Aorta (tissue), 5 donors: ENCODE measurements around the gene KRT80. TPM values are rescaled to one million over a fixed set of nuclear protein-coding genes. Genes with fewer than 3 reads are reported as not detected.

Experiments
- ATAC-seq: fragments of 200-7000 bp; cut with Tn5 transposase; one replicate; pipeline ENCODE4 v1.9.1; 2022; ENCODE audit warnings: moderate library complexity; ENCODE audit not compliant: low FRiP score
- DNase-seq, 2 donors: peaks; one replicate each; pipeline ENCODE4 v3.0.0-alpha.2; 2020
- H3K27ac ChIP-seq, 2 donors: one replicate each; pipeline ENCODE4 v1.5.1; 2013; ENCODE audit warnings: low read length in 2 of 2, mild to moderate bottlenecking in 2 of 2, moderate library complexity in 2 of 2, control low read depth in 1 of 2, inconsistent platforms in 1 of 2, low read depth in 1 of 2
- H3K27me3 ChIP-seq, 2 donors: one replicate each; pipeline ENCODE4 v1.6.1; 2013; ENCODE audit warnings: control low read depth in 1 of 2, low read length in 1 of 2, mild to moderate bottlenecking in 1 of 2, moderate library complexity in 1 of 2; ENCODE audit not compliant: insufficient read depth in 2 of 2, control insufficient read depth in 1 of 2
- H3K36me3 ChIP-seq, 2 donors: one replicate each; pipeline ENCODE4 v1.6.1; 2013; ENCODE audit warnings: control low read depth in 1 of 2, low read length in 1 of 2, mild to moderate bottlenecking in 1 of 2; ENCODE audit not compliant: insufficient read depth in 2 of 2, control insufficient read depth in 1 of 2
- H3K4me1 ChIP-seq, 2 donors: one replicate each; pipeline ENCODE4 v1.6.1; 2013; ENCODE audit warnings: low read length in 2 of 2, control low read depth in 1 of 2, mild to moderate bottlenecking in 1 of 2, moderate library complexity in 1 of 2; ENCODE audit not compliant: insufficient read depth in 2 of 2, control insufficient read depth in 1 of 2
- H3K4me3 ChIP-seq, 2 donors: one replicate each; pipeline ENCODE4 v1.5.1; 2013; ENCODE audit warnings: low read length in 2 of 2, control low read depth in 1 of 2, mild to moderate bottlenecking in 1 of 2
- H3K9me3 ChIP-seq: one replicate; pipeline ENCODE4 v1.6.1; 2013; ENCODE audit warnings: mild to moderate bottlenecking, low read length; ENCODE audit not compliant: control insufficient read depth
- WGBS, 2 donors: extraction: QIAGEN DNeasy Blood & Tissue Kit; methylation state at CpG; one replicate each; pipeline ENCODE4 v1.1.7; 2013; 5-methylcytosine and 5-hydroxymethylcytosine counted together
- intact Hi-C, 2 donors: fragments of 100-400 bp; cut with DNase I; formaldehyde crosslinking; loops; one replicate each; pipeline versions ENCODE4 v1.14.2 to v1.15.0; 2022
- polyA plus RNA-seq, 2 donors: library from polyadenylated mRNA; stranded (reverse); fragments of 200-250 nt; gene quantifications; one replicate each; pipeline ENCODE4 v1.2.3, GENCODE V29; 2013
- total RNA-seq, 2 donors: library from RNA; stranded (reverse); fragmentation: NEBNext Ultra II Directional; extraction: Animal tissue kit (Norgen Biotek cat#: 25700); gene quantifications; one replicate each; pipeline ENCODE4 v1.2.1, GENCODE V29; 2021
- donor health status: healthy with polysubstance abuse.
- donor health status: Bipolar disorder and iron deficiency.
- donor health status: DM: no; HTN: no; CAD: no.
- donor health status: DM: no; HTN: no; CAD: no.
- donor health status: DM: yes; HTN: yes; CAD: no.

The KRT80 gene
- total and polyA plus RNA-seq, 4 donors = 0.12 to 0.71 (median 0.20) TPM; not detected in 1

DNA sequence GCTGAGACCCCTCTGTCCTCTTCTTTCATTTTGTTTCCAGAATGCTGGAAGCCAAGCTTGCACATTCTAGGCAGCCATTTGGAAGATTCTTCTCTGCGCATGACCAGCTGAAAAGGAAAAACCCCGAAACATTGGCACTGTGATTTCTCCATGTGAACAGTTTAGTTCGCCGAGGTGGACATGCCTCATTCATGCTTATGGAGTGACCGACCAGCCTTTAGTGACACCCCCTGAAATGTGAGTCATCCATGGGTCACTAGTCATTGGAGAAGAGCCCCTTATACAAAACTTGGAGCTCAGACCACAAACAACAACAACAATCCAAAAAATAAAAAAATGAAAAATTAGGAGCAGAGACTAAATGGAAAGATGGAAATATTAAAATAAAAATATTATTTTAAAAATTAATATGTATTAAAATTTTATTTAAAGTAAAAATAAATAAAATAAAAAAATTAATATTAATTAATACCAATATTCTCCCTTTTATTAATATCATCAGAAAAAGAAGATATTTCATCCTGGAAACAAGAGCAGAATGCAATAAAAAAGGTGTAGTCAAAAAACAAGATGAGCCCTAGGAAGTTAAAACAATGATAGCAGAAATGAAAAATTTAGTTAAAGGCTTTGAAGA, 31.7 kb upstream of the KRT80 start:
- WGBS, 2 donors = 91 to 93% methylated on average over 5 of the region's 5 CpGs
- H3K27me3 ChIP-seq = no peaks in the 10 kb centered on the region
- DNase-seq (no peak), ATAC-seq (no peak)
- no peaks in the 10 kb centered on the region for H3K36me3 ChIP-seq
- H3K9me3 ChIP-seq = no peaks in the 10 kb centered on the region
- intact Hi-C loops = no loop called here
- H3K27ac ChIP-seq = peak overlapping the region in 1 of 2 donors; percentile 8
- no peak overlapping the region for H3K4me3 ChIP-seq
- H3K4me1 ChIP-seq = peaks cover 0 to 3% of the 10 kb centered on the region in 2 donors

DNA sequence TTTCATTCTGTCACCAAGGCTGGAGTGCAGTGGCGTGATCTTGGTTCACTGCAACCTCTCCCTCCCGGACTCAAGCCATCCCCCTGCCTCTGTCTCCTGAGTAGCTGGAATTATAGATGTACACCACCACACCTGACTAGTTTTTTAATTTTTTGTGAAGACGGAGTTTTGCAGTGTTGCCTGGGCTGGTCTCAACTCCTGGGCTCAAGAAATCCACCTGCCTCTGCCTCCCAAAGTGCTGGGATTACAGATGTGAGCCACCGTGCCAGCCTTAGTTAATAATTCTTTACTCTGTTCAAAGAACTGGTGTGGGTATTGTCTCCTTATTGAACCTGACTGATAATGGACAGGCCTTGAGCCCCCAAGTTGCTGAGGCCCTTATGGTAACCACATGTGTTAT, 30.9 kb upstream of the KRT80 start:
- no peaks in the 10 kb centered on the region for H3K36me3 ChIP-seq
- intact Hi-C loops = no loop called here
- H3K4me3 ChIP-seq = no peak overlapping the region
- ATAC-seq (no peak), DNase-seq (no peak)
- 94 to 96% methylated on average over 4 of the region's 4 CpGs for WGBS, 2 donors
- peak overlapping the region in 1 of 2 donors; percentile 61 for H3K27ac ChIP-seq
- H3K27me3 ChIP-seq = no peaks in the 10 kb centered on the region
- peaks cover 0 to 3% of the 10 kb centered on the region in 2 donors for H3K4me1 ChIP-seq
- H3K9me3 ChIP-seq = no peaks in the 10 kb centered on the region

DNA sequence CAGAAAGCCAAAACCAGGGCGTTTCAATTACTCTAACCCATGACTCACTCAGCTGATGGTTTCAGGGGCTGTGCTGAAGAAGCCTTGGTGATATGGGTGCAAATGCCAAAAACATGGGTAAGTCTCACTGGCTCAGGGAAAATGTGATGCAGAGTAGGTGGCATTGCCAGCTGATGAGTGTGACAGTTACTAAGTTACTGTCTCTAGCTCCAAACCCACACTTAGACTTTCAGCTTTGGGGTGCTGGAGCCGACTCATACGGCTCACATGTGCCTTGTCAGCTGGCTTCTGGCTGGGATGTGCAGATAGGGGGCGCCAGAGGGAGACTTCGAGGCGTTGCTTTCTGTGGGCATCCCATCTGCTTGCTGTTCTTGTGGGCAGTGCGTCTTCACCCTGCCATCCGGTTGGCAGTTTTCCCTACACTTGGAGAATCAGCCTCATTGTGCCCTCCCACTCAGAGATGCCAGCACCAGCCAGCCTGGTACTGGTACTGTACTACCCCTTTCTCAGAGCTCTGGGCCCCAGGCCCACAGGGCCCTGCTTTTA, 30.2 kb upstream of the KRT80 start:
- Histone ChIP-seq H3K36me3 (no peaks in the 10 kb centered on the region), H3K27ac (peak overlapping the region in 1 of 2 donors; percentile 20), H3K27me3 (no peaks in the 10 kb centered on the region), H3K4me3 (no peak overlapping the region), H3K9me3 (no peaks in the 10 kb centered on the region), H3K4me1 (peaks cover 0 to 7% of the 10 kb centered on the region in 2 donors)
- ATAC-seq (no peak), DNase-seq (peak; percentile 75 to 89)
- WGBS, 2 donors = 13 to 15% methylated on average over 8 of the region's 8 CpGs
- intact Hi-C loops = no loop called here

DNA sequence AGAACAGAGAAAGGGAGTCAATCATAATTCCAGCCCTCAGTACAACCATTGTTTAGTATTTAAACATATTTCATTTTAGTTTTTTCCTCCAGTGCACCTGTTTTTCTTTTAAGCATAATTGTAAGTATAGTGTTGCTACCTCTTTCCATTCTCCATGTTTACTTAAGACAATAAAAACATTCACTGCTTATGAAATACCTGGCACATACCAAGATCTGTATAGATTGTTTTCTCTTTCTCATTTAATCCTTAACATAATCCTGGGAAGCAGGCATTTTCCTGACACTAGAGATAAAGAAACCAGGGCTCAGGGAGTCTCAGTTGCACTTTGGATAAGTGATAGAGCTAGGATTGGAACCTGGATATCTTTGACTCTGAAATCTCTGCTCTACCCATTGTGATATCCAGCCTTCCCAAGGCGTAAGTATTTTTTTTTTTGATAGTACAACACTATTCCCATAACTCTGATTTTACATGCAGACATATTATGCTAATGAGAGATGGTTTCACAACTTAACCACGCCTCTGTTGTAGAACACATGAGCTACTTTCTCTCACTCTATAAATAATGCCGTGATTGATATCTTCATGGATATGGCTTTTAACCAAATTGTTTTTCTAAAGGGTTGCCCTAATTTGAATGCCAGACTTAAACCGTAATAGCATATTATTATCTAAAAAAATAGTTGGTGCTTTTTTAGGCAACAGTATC, 29.4 kb upstream of the KRT80 start:
- WGBS, 2 donors = 9 to 11% methylated on average over 4 of the region's 4 CpGs

DNA sequence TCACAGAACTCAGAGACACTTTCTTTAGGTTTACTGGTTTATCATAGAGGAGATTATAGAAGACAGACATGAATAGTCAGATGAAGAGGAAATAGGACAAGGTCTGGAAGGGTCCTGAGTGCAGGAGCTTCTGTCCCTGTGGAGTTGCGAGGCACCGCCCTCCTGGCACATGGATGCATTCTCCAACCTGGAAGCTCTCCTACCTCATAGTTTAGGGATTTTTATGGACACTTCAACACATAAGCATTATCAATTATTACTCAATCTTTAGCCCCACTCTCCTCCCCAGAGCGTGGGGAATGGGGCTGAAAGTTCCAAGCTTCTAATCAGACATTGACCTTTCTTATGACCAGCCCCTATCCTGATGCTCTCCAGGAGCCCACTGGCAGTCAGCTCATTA, 28.7 kb upstream of the KRT80 start:
- WGBS, 2 donors = 93 to 99% methylated on average over 3 of the region's 3 CpGs
- Histone ChIP-seq H3K9me3 (no peaks in the 10 kb centered on the region), H3K36me3 (no peaks in the 10 kb centered on the region), H3K27me3 (no peaks in the 10 kb centered on the region), H3K4me3 (no peak overlapping the region), H3K27ac (no peak overlapping the region), H3K4me1 (peaks cover 0 to 7% of the 10 kb centered on the region in 2 donors)
- DNase-seq = no peak
- no peak for ATAC-seq
- intact Hi-C loops = no loop called here

More for the DNA sequence above, 29.4 kb upstream of the KRT80 start:
- intact Hi-C loops = no loop called here
- H3K4me1 ChIP-seq = peaks cover 0 to 7% of the 10 kb centered on the region in 2 donors
- H3K27ac ChIP-seq = no peak overlapping the region
- ATAC-seq (no peak), DNase-seq (no peak)
- H3K36me3 ChIP-seq = no peaks in the 10 kb centered on the region
- H3K27me3 ChIP-seq = no peaks in the 10 kb centered on the region
- H3K4me3 ChIP-seq = no peak overlapping the region
- H3K9me3 ChIP-seq = no peaks in the 10 kb centered on the region

DNA sequence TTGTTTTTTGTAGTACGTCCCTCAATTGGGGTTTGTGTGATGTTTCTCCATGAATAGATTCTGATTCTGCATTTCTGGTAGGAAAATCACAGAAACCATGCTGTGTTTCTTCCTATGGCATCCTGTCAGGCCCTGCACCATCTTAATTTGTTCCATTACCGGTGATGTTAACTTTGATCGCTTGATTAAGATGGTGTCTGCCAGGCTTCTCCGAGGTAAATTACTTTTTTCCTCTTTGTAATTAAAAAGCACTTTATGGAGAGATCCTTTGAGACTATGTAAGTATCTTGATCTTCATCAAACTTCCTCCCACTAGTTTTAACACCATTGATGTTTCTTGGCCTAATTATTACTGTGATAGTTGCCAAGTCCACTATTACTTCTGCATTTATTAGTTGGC, 26.2 kb upstream of the KRT80 start:
- no peaks in the 10 kb centered on the region for H3K36me3 ChIP-seq
- no peak overlapping the region for H3K4me3 ChIP-seq
- intact Hi-C loops = no loop called here
- 97 to 98% methylated on average over 4 of the region's 4 CpGs for WGBS, 2 donors
- no peak for ATAC-seq
- DNase-seq = no peak
- H3K9me3 ChIP-seq = no peaks in the 10 kb centered on the region
- no peak overlapping the region for H3K27ac ChIP-seq
- no peaks in the 10 kb centered on the region for H3K27me3 ChIP-seq
- peaks cover 0 to 7% of the 10 kb centered on the region in 2 donors for H3K4me1 ChIP-seq

DNA sequence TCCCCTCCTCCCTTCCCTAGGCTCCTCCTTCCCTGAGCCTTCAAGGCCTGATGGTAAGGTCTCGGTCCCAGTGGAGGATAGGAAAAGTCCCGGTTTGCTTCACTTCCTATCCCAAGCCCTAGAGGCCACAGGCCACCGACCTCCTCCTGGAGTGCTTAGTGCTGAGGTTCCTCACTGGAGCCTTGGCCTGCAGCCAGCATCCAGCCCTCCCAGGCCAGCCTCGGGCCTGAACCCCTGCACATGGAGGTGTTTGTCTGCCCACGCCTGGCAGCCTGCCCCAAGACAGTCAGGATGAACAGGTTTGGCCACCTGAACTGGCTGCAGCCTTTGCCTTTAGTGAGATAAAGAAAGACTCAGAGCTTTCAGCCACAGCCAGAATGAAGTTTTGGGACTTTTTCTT, 25.4 kb upstream of the KRT80 start:
- ATAC-seq (peak; percentile 47), DNase-seq (peak in 1 of 2 donors; percentile 80)
- no peaks in the 10 kb centered on the region for H3K9me3 ChIP-seq
- WGBS, 2 donors = 13% methylated on average over 5 of the region's 5 CpGs
- peak overlapping the region in 1 of 2 donors; percentile 35 for H3K27ac ChIP-seq
- H3K27me3 ChIP-seq = no peaks in the 10 kb centered on the region
- H3K4me1 ChIP-seq = peaks cover 0 to 7% of the 10 kb centered on the region in 2 donors
- no peaks in the 10 kb centered on the region for H3K36me3 ChIP-seq
- H3K4me3 ChIP-seq = no peak overlapping the region
- intact Hi-C loops = no loop called here

DNA sequence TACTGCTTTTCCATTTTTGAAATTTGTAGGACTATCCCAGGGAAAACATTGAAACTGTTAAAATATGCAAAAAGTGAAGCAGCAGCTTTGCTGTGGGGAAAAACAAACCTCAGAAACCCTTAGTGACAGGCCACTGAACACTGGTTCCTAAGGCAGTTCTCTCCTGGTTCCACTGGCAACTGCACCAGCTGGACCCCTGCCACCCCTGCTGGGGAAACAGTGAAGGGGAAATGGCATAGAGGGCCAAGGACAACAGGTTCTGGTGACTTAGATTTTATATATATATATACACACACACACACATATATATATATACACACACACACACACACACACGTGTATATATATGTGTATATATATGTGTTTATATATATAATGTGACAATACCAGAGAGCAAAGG, 25.0 kb upstream of the KRT80 start:
- intact Hi-C loops = no loop called here
- no peak overlapping the region for H3K4me3 ChIP-seq
- no peaks in the 10 kb centered on the region for H3K36me3 ChIP-seq
- peaks cover 0 to 7% of the 10 kb centered on the region in 2 donors for H3K4me1 ChIP-seq
- 0% methylated on average over 1 of the region's 1 CpG for WGBS, 2 donors
- H3K9me3 ChIP-seq = no peaks in the 10 kb centered on the region
- DNase-seq = peak in 1 of 2 donors; percentile 79
- H3K27me3 ChIP-seq = no peaks in the 10 kb centered on the region
- ATAC-seq = no peak
- peak overlapping the region in 1 of 2 donors; percentile 35 for H3K27ac ChIP-seq
